Thyroid gland (tissue), 4 donors: ENCODE measurements around the gene IGFL3. TPM values are rescaled to one million over a fixed set of nuclear protein-coding genes. Genes with fewer than 3 reads are reported as not detected.

Experiments
- DNase-seq, 2 donors: peaks; one replicate each; pipeline ENCODE4 v3.0.0-alpha.2; 2019
- H3K27ac ChIP-seq, 3 donors: fragments of 200-600 bp; sonication (generic); 1 replicate in 2 of 3; 2 replicates in 1 of 3; pipeline ENCODE4 v1.5.1; 2016 to 2019; ENCODE audit warnings: mild to moderate bottlenecking in 1 of 3, moderate library complexity in 1 of 3
- H3K27me3 ChIP-seq: fragments of 200-600 bp; sonication (generic); one replicate; pipeline ENCODE4 v1.5.1; 2019
- H3K36me3 ChIP-seq, 2 donors: fragments of 200-600 bp; sonication (generic); one replicate each; pipeline ENCODE4 v1.5.1; 2016 to 2019
- H3K4me1 ChIP-seq, 2 donors: fragments of 200-600 bp; sonication (generic); one replicate each; pipeline ENCODE4 v1.5.1; 2017 to 2019
- H3K4me3 ChIP-seq, 3 donors: fragments of 200-600 bp; sonication (generic); replicated peaks in 1 of 3; 1 replicate in 2 of 3; 2 replicates in 1 of 3; pipeline ENCODE4 v1.5.1; 2016; ENCODE audit warnings: mild to moderate bottlenecking in 1 of 3
- H3K9me3 ChIP-seq: fragments of 200-600 bp; sonication (generic); one replicate; pipeline ENCODE4 v1.5.1; 2017
- CTCF ChIP-seq, 6 experiments: fragments of 200-600 bp in 3 of 6; fragments of 450-650 bp in 3 of 6; sonication (generic) in 3 of 6; IDR thresholded peaks; one replicate each; pipeline ENCODE4 v1.5.1; 2016 to 2019; ENCODE audit warnings: antibody characterized with exemption in 6 of 6, mild to moderate bottlenecking in 2 of 6, inconsistent platforms in 1 of 6, moderate library complexity in 1 of 6
- POLR2A ChIP-seq, 2 donors: fragments of 450-650 bp; IDR thresholded peaks; one replicate each; pipeline ENCODE4 v1.6.1; 2017; ENCODE audit warnings: antibody characterized with exemption in 2 of 2, mild to moderate bottlenecking in 2 of 2, moderate library complexity in 1 of 2
- WGBS, 2 donors: methylation state at CpG; one replicate each; pipeline ENCODE4 v1.1.5; 2017; 5-methylcytosine and 5-hydroxymethylcytosine counted together
- intact Hi-C: fragments of 100-400 bp; cut with DNase I; formaldehyde crosslinking; loops from one replicate; pipeline ENCODE4 v1.15.1; 2023
- total RNA-seq, 4 donors: library from RNA; depleted of rRNA; stranded (reverse); fragments of >200 nt; gene quantifications; one replicate each; pipeline ENCODE4 v1.2.3, GENCODE V29; 2016

IGFL3 gene
- total RNA-seq, 4 donors from 2014 or later, result not detected

GRCh38 chr19:46126086-46126580, 1.6 kb upstream of the IGFL3 start:
- no peak for TF ChIP-seq POLR2A (IDR thresholded peaks at IDR 0.05)
- TF ChIP-seq CTCF (IDR thresholded peaks at IDR 0.05), result no peak
- WGBS, 2 donors, result 91 to 93% methylated on average over 2 of the region's 2 CpGs

DNA sequence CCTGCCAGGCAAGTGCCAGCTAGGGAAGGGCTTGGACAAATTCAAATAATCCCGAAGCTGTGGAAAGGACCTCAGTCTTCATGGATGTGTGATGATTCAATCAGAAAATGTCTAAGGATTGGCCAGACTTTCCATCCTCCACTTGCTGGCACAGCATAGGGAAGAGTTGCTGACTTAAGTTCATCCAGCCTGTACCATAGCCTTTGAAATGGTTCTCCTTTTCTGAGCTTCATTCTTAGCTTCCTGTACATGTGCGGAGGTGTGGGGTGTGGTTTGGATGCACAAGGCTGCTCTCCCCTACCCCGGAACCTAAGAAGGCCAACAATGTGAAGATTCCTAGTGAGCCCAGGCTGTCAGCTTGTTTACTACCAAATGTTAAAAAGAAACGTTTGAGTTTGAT, 959 bp upstream of the IGFL3 start:
- no peak for DNase-seq
- 77 to 80% methylated on average over 4 of the region's 4 CpGs for WGBS, 2 donors
- Histone ChIP-seq H3K4me1 (no peaks in the 10 kb centered on the region), H3K27ac (no peak overlapping the region), H3K27me3 (no peaks in the 10 kb centered on the region), H3K36me3 (no peaks in the 10 kb centered on the region), H3K4me3 (no peak overlapping the region), H3K9me3 (no peaks in the 10 kb centered on the region)
- intact Hi-C loops, result no loop called here
- no peak for TF ChIP-seq POLR2A (IDR thresholded peaks at IDR 0.05)
- no peak for TF ChIP-seq CTCF (IDR thresholded peaks at IDR 0.05)

More at GRCh38 chr19:46126086-46126580, 1.6 kb upstream of the IGFL3 start:
- no peaks in the 10 kb centered on the region for H3K36me3 ChIP-seq
- no peaks in the 10 kb centered on the region for H3K9me3 ChIP-seq
- no peak overlapping the region for H3K27ac ChIP-seq
- no peaks in the 10 kb centered on the region for H3K27me3 ChIP-seq
- H3K4me3 ChIP-seq, result no peak overlapping the region
- DNase-seq, result no peak
- H3K4me1 ChIP-seq, result no peaks in the 10 kb centered on the region
- intact Hi-C loops, result no loop called here

DNA sequence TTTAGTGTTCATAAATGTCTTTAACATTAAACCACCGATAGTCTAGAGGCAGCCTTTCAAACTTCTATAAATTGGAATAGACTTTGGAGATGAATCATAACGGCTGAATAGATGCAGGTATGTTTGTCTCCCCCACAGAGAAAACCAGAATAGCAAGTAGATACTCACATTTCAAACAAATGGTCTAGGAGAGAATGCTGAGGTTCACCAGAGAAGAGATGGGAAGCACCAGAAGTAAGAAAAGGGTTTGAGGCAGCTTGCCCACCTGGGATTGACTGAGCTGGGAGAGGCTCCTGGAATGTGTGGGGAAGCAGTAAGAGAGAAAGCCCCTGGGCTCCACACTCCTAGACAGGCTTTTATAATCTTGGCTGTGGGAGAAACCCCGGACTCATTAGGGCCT, 6.4 kb downstream of the IGFL3 start:
- Histone ChIP-seq H3K9me3 (no peaks in the 10 kb centered on the region), H3K27ac (no peak overlapping the region), H3K27me3 (no peaks in the 10 kb centered on the region), H3K4me1 (no peaks in the 10 kb centered on the region), H3K36me3 (no peaks in the 10 kb centered on the region), H3K4me3 (no peak overlapping the region)
- intact Hi-C loops, result no loop called here
- WGBS, 2 donors, result 83 to 87% methylated on average over 3 of the region's 3 CpGs
- no peak for TF ChIP-seq POLR2A (IDR thresholded peaks at IDR 0.05)
- TF ChIP-seq CTCF (IDR thresholded peaks at IDR 0.05), result no peak
- no peak for DNase-seq

DNA sequence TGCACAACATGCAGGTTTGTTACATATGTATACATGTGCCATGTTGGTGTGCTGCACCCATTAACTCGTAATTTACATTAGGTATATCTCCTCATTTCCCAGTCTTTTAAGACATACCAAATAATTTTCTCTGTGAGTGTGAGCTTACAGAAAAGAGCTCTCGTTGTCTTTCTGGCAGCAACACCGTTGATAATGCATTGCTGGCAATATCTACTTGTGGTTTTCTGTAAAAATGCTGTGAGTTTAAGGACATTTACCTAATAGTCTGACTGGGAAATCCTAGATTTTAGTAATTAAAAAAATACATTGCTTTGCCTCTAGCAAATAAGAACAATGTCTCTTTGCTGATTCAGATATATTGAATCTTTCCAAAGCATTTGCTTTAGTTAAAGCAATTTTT, 8.4 kb downstream of the IGFL3 start:
- H3K9me3 ChIP-seq, result no peaks in the 10 kb centered on the region
- 68 to 75% methylated on average over 3 of the region's 3 CpGs for WGBS, 2 donors
- H3K36me3 ChIP-seq, result no peaks in the 10 kb centered on the region
- no peaks in the 10 kb centered on the region for H3K27me3 ChIP-seq
- no peak overlapping the region for H3K4me3 ChIP-seq
- no peaks in the 10 kb centered on the region for H3K4me1 ChIP-seq
- H3K27ac ChIP-seq, result no peak overlapping the region
- no peak for DNase-seq
- no peak for TF ChIP-seq CTCF (IDR thresholded peaks at IDR 0.05)
- TF ChIP-seq POLR2A (IDR thresholded peaks at IDR 0.05), result no peak
- intact Hi-C loops, result no loop called here

DNA sequence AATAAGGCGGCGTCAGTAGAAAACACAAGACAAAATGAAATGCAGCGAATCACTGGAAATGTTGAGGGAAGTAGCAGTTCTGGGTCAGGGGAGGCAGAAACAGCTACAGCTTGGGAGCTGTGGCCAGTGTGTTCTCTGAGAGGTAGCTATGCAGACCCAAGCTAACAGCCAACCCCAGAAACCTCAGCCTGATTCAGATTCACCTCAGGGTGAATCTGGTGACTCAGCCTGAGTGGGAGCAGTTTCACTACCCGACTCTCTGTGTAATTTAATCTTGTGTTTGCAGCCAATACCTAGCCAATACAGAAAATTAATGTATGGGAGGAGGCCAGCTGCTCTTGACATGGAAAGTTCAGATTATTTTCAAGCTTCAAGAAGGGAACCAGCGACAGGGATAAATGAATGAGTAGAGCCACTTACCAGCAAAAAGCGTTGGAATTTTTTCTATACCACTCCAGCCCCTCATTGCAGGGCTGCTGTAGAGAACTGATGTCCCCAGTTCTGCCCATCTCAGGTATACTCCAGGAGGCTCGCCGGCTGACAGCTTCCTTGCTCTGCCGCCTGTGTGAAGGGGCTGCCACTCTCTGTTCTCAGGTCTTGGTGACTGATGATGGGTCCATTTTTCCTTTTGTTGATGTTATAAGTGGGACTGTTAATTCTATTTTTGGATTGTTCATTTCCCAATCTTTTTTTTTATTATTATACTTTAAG, 8.9 kb downstream of the IGFL3 start:
- TF ChIP-seq CTCF (IDR thresholded peaks at IDR 0.05), result no peak
- no peak for TF ChIP-seq POLR2A (IDR thresholded peaks at IDR 0.05)
- no peaks in the 10 kb centered on the region for H3K27me3 ChIP-seq
- no peak overlapping the region for H3K27ac ChIP-seq
- H3K4me1 ChIP-seq, result no peaks in the 10 kb centered on the region
- H3K36me3 ChIP-seq, result no peaks in the 10 kb centered on the region
- no peak for DNase-seq
- no peak overlapping the region for H3K4me3 ChIP-seq
- WGBS, 2 donors, result 64 to 71% methylated on average over 9 of the region's 9 CpGs
- H3K9me3 ChIP-seq, result no peaks in the 10 kb centered on the region
- intact Hi-C loops, result no loop called here
